IMR-90 (cell line): ENCODE measurements around the gene A1CF. TPM values are rescaled to one million over a fixed set of nuclear protein-coding genes. Genes with fewer than 3 reads are reported as not detected.
A peak's percentile ranks its signal among the peaks of the same experiment; 100 is the strongest.

Source experiments
- ATAC-seq: fragments of 200-7000 bp; cut with Tn5 transposase; 2 replicates; pipeline ENCODE4 v1.9.1; 2020; ENCODE audit warnings: low read depth, mild to moderate bottlenecking, moderate library complexity
- BruUV-seq: library from RNA; stranded (reverse); fragments of 400-500 nt; replicated peaks from 2 replicates; lab custom pipeline; 2021; lab: Mats Ljungman, UMichigan
- CTCF ChIA-PET: fragments of 300-600 bp; formaldehyde crosslinking; extraction: SDS; loops from one replicate; lab custom pipeline; 2021; ENCODE audit warnings: antibody characterized with exemption; lab: Yijun Ruan, JAX
- POLR2A ChIA-PET: fragments of 300-600 bp; sonication (Branson Sonifier 250); formaldehyde crosslinking; loops from one replicate; lab custom pipeline; 2022; ENCODE audit warnings: antibody characterized with exemption; ENCODE audit not compliant: unreplicated experiment; lab: Charles Lee
- DNase-seq: peaks from one replicate; pipeline ENCODE4 v3.0.0; 2013
- H2AFZ ChIP-seq: replicated peaks from 2 replicates; pipeline ENCODE3; 2013; ENCODE audit warnings: low read length, mild to moderate bottlenecking; ENCODE audit not compliant: poor library complexity
- H2AK5ac ChIP-seq: 2 replicates; pipeline ENCODE4 v1.6.1; 2013; ENCODE audit warnings: low read depth, low read length, inconsistent platforms
- H2AK9ac ChIP-seq: replicated peaks from 2 replicates; pipeline ENCODE3; 2013; ENCODE audit warnings: mild to moderate bottlenecking, low read depth, low read length, moderate library complexity; ENCODE audit not compliant: poor library complexity
- H2BK120ac ChIP-seq: 2 replicates; pipeline ENCODE4 v1.6.1; 2013; ENCODE audit warnings: low read depth, low read length, inconsistent platforms
- H2BK15ac ChIP-seq: 3 replicates; pipeline ENCODE4 v1.6.1; 2013; ENCODE audit warnings: low read depth, low read length, inconsistent platforms
- H2BK20ac ChIP-seq: 2 replicates; pipeline ENCODE4 v1.6.1; 2013; ENCODE audit warnings: low read depth, mild to moderate bottlenecking, inconsistent platforms, low read length, moderate library complexity
- H2BK5ac ChIP-seq: 2 replicates; pipeline ENCODE4 v1.6.1; 2013; ENCODE audit warnings: mild to moderate bottlenecking, low read depth, low read length, inconsistent platforms; ENCODE audit not compliant: poor library complexity, severe bottlenecking
- H3K14ac ChIP-seq: replicated peaks from 2 replicates; pipeline ENCODE4 v1.6.1; 2013; ENCODE audit warnings: low read depth, low read length, inconsistent platforms
- H3K18ac ChIP-seq: 2 replicates; pipeline ENCODE4 v1.6.1; 2013; ENCODE audit warnings: low read depth, low read length, control low read depth
- H3K23ac ChIP-seq: 2 replicates; pipeline ENCODE4 v1.6.1; 2013; ENCODE audit warnings: low read depth, low read length, inconsistent platforms
- H3K27ac ChIP-seq: 2 replicates; pipeline ENCODE4 v1.5.1; 2013; ENCODE audit warnings: mild to moderate bottlenecking, control low read depth, low read length; ENCODE audit not compliant: insufficient read depth
- H3K27me3 ChIP-seq: 2 replicates; pipeline ENCODE4 v1.6.1; 2013; ENCODE audit warnings: low read length; ENCODE audit not compliant: control insufficient read depth, insufficient read depth
- H3K36me3 ChIP-seq: 2 replicates; pipeline ENCODE4 v1.6.1; 2013; ENCODE audit warnings: low read length, mixed read lengths; ENCODE audit not compliant: control insufficient read depth, insufficient read depth
- H3K4ac ChIP-seq: 2 replicates; pipeline ENCODE4 v1.6.1; 2013; ENCODE audit warnings: low read depth, low read length, inconsistent platforms
- H3K4me1 ChIP-seq: 2 replicates; pipeline ENCODE4 v1.6.1; 2013; ENCODE audit warnings: low read length, mixed read lengths; ENCODE audit not compliant: control insufficient read depth, insufficient read depth
- H3K4me2 ChIP-seq: 2 replicates; pipeline ENCODE4 v1.6.1; 2013; ENCODE audit warnings: low read depth, mild to moderate bottlenecking, control low read depth, low read length, moderate library complexity
- H3K4me3 ChIP-seq: 2 replicates; pipeline ENCODE4 v1.5.1; 2013; ENCODE audit warnings: low read depth, mild to moderate bottlenecking, control low read depth, low read length, moderate library complexity; ENCODE audit not compliant: insufficient read depth
- H3K56ac ChIP-seq: 2 replicates; pipeline ENCODE4 v1.6.1; 2013; ENCODE audit warnings: low read length, inconsistent platforms; ENCODE audit not compliant: insufficient read depth; ENCODE audit errors: extremely low read depth
- H3K79me1 ChIP-seq, 2 experiments: 2 replicates each; pipeline ENCODE4 v1.6.1; 2013; ENCODE audit warnings: low read length in 2 of 2, inconsistent platforms in 1 of 2, low read depth in 1 of 2
- H3K9ac ChIP-seq: 2 replicates; pipeline ENCODE4 v1.6.1; 2013; ENCODE audit warnings: low read depth, low read length, control low read depth
- H3K9me1 ChIP-seq: 2 replicates; pipeline ENCODE4 v1.6.1; 2013; ENCODE audit warnings: low read length, inconsistent platforms; ENCODE audit not compliant: insufficient read depth
- H3K9me3 ChIP-seq: 2 replicates; pipeline ENCODE4 v1.6.1; 2013; ENCODE audit warnings: low read length; ENCODE audit not compliant: control insufficient read depth, insufficient read depth
- H4K20me1 ChIP-seq: 2 replicates; pipeline ENCODE4 v1.6.1; 2013; ENCODE audit warnings: low read length, inconsistent platforms; ENCODE audit not compliant: insufficient read depth
- H4K5ac ChIP-seq: 2 replicates; pipeline ENCODE4 v1.6.1; 2013; ENCODE audit warnings: mild to moderate bottlenecking, low read depth, low read length, control low read depth
- H4K8ac ChIP-seq, 2 experiments: 2 replicates each; pipeline ENCODE4 v1.6.1; 2013; ENCODE audit warnings: low read depth in 2 of 2, low read length in 2 of 2, control low read depth in 1 of 2, inconsistent platforms in 1 of 2
- H4K91ac ChIP-seq: 2 replicates; pipeline ENCODE4 v1.6.1; 2013; ENCODE audit warnings: low read depth, low read length, inconsistent platforms; ENCODE audit not compliant: insufficient read depth
- CEBPB ChIP-seq: IDR thresholded peaks from 2 replicates; pipeline ENCODE4 v1.6.1; 2012; ENCODE audit warnings: low read depth, low read length, improper control_type of control experiment
- MAFK ChIP-seq: IDR thresholded peaks from 2 replicates; pipeline ENCODE4 v1.6.1; 2012; ENCODE audit warnings: low read depth, low read length, improper control_type of control experiment
- NFE2L2 ChIP-seq: fragments of 150-350 bp; IDR thresholded peaks from 2 replicates; pipeline ENCODE4 v1.6.1; 2016; ENCODE audit warnings: low read depth, mild to moderate bottlenecking, low read length
- WGBS, 2 experiments: methylation state at CpG; one replicate each; pipeline versions ENCODE4 v1.1.5 to v1.1.7; 2013; ENCODE audit warnings: missing lambda C conversion rate in 2 of 2; ENCODE audit not compliant: insufficient read length in 1 of 2; ENCODE audit errors: extremely low coverage in 2 of 2; 5-methylcytosine and 5-hydroxymethylcytosine counted together
- dilution Hi-C: fragments of 300-500 bp; cut with HindIII; formaldehyde crosslinking; loops from one replicate; pipeline ENCODE4 v1.14.3; 2018; ENCODE audit warnings: low sequenced_read_pairs; ENCODE audit not compliant: unreplicated experiment
- in situ Hi-C: fragments of 300-500 bp; cut with MboI; formaldehyde crosslinking; loops from 3 replicates; pipeline ENCODE4 v1.14.3; 2019; ENCODE audit warnings: low sequenced_read_pairs, inconsistent platforms, mixed read lengths
- intact Hi-C: fragments of 100-400 bp; cut with micrococcal nuclease; formaldehyde crosslinking; loops from 2 replicates; pipeline ENCODE4 v1.10.0; 2022
- polyA plus RNA-seq, 3 experiments: library from polyadenylated mRNA; depleted of rRNA; stranded (reverse); fragments of >200 nt; gene quantifications; 2 replicates each; pipeline ENCODE4 v1.2.3, GENCODE V29; 2012; ENCODE audit warnings: low replicate concordance in 1 of 3
- total RNA-seq: library from RNA; depleted of rRNA; stranded (reverse); fragments of >200 nt; gene quantifications from 2 replicates; pipeline ENCODE4 v1.2.3, GENCODE V29; 2012

The A1CF gene
- total and polyA plus RNA-seq, 2 of the 4 experiments (the other 2 are of a cell fraction) = not detected

- H2BK5ac ChIP-seq = no peak overlapping the region
- no peak overlapping the region for H2AK9ac ChIP-seq
- no peaks in the 10 kb centered on the region for H3K4me1 ChIP-seq
- intact Hi-C loops (no loop called here), in situ Hi-C loops (no loop called here), dilution Hi-C loops (no loop called here)
- H3K27me3 ChIP-seq = peaks cover 14% of the 10 kb centered on the region
- H2AFZ ChIP-seq = no peak overlapping the region
- H3K23ac ChIP-seq = no peak overlapping the region
- no peak overlapping the region for H3K27ac ChIP-seq
- H3K9me3 ChIP-seq = no peaks in the 10 kb centered on the region
- no peak overlapping the region for H2BK20ac ChIP-seq
- H4K20me1 ChIP-seq = no peaks in the 10 kb centered on the region
- TF ChIP-seq MAFK (no peak), CEBPB (0 out of 2 replicates have a peak, but pooled peaks have one; percentile 8), NFE2L2 (no peak)
- no peaks in the 10 kb centered on the region for H3K36me3 ChIP-seq
- no peak overlapping the region for H3K9ac ChIP-seq
- H3K79me1 ChIP-seq = no peaks in the 10 kb centered on the region
- H3K4me2 ChIP-seq = no peak overlapping the region
- no TSS peak for BruUV-seq
- no peak overlapping the region for H3K4ac ChIP-seq
- no peak overlapping the region for H2BK15ac ChIP-seq
- H3K4me3 ChIP-seq = no peak overlapping the region
- no peak overlapping the region for H4K5ac ChIP-seq
- no peak overlapping the region for H4K8ac ChIP-seq
- DNase-seq (no peak), ATAC-seq (no peak)
- ChIA-PET CTCF (interaction anchor here (1.1 kb wide), 1 partner anchor 21 kb away, joined by 3 read pairs; no protein-coding TSS in a partner anchor), POLR2A (no interaction called here)
- no peak overlapping the region for H3K56ac ChIP-seq
- no peak overlapping the region for H3K14ac ChIP-seq
- no peak overlapping the region for H3K18ac ChIP-seq
- no peak overlapping the region for H2AK5ac ChIP-seq
- H3K9me1 ChIP-seq = no peaks in the 10 kb centered on the region
- no CpG with 5 or more reads among the region's 1 CpG for WGBS, 2 experiments
- H2BK120ac ChIP-seq = no peak overlapping the region
- no peak overlapping the region for H4K91ac ChIP-seq
These were observed 55.4 kb downstream of the A1CF start for GRCh38 chr10:50830066-50830465.
